Uterus (tissue), 4 donors: ENCODE measurements around the gene SAE1. TPM values are rescaled to one million over a fixed set of nuclear protein-coding genes. Genes with fewer than 3 reads are reported as not detected.

Experiments
- DNase-seq, 2 donors: peaks; one replicate each; pipeline ENCODE4 v3.0.0-alpha.2; 2019 to 2020
- H3K27ac ChIP-seq, 2 donors: fragments of 200-600 bp; sonication (generic); 1 replicate in 1 of 2; 2 replicates in 1 of 2; pipeline ENCODE4 v1.5.1; 2016 to 2018
- H3K27me3 ChIP-seq, 2 donors: fragments of 200-600 bp; sonication (generic); one replicate each; pipeline ENCODE4 v1.5.1; 2018 to 2019; ENCODE audit warnings: control low read depth in 1 of 2
- H3K36me3 ChIP-seq, 2 donors: fragments of 200-600 bp; sonication (generic); one replicate each; pipeline ENCODE4 v1.5.1; 2019; ENCODE audit warnings: control low read depth in 1 of 2
- H3K4me1 ChIP-seq, 2 donors: fragments of 200-600 bp; sonication (generic); one replicate each; pipeline ENCODE4 v1.5.1; 2018 to 2019; ENCODE audit warnings: control low read depth in 1 of 2
- H3K4me3 ChIP-seq, 2 donors: fragments of 200-600 bp; sonication (generic); 1 replicate in 1 of 2; 2 replicates in 1 of 2; pipeline ENCODE4 v1.5.1; 2018 to 2019; ENCODE audit warnings: mild to moderate bottlenecking in 1 of 2
- H3K9me3 ChIP-seq, 2 donors: fragments of 200-600 bp; sonication (generic); one replicate each; pipeline ENCODE4 v1.5.1; 2019; ENCODE audit warnings: control low read depth in 1 of 2
- CTCF ChIP-seq, 4 experiments: fragments of 200-600 bp in 2 of 4; fragments of 450-650 bp in 2 of 4; sonication (generic) in 2 of 4; IDR thresholded peaks; one replicate each; pipeline ENCODE4 v1.5.1; 2016 to 2019; ENCODE audit warnings: antibody characterized with exemption in 4 of 4, mild to moderate bottlenecking in 2 of 4, moderate library complexity in 1 of 4
- POLR2A ChIP-seq, 2 donors: fragments of 450-650 bp; IDR thresholded peaks; one replicate each; pipeline ENCODE4 v1.6.1; 2016; ENCODE audit warnings: antibody characterized with exemption in 2 of 2, mild to moderate bottlenecking in 1 of 2, moderate library complexity in 1 of 2
- intact Hi-C: fragments of 100-400 bp; cut with DNase I; formaldehyde crosslinking; loops from one replicate; pipeline ENCODE4 v1.15.1; 2023; ENCODE audit warnings: low total_unique reads
- microRNA counts, 2 donors: library from miRNA; unstranded; fragments of <30 nt; microRNA quantifications; one replicate each; lab custom pipeline; 2016 to 2017
- microRNA-seq: library from miRNA; unstranded; fragments of <30 nt; microRNA quantifications from one replicate; pipeline ENCODE4, GENCODE V29; 2016; ENCODE audit warnings: borderline microRNAs expressed, borderline replicate concordance
- small RNA-seq: library from RNA; depleted of rRNA; stranded (forward); fragments of <200 nt; gene quantifications from one replicate; pipeline ENCODE3, GENCODE V24; 2016
- total RNA-seq, 4 donors: library from RNA; depleted of rRNA in 3 of 4; stranded (reverse); fragments of >200 nt in 3 of 4; gene quantifications; one replicate each; pipeline versions ENCODE4 v1.1.0 to v1.2.4, GENCODE V29; 2014 to 2023
- donor health status: DM: yes; HTN: yes; CAD: no.

SAE1 gene
- total RNA-seq, 4 donors from 2014 or later: 17.6 to 144 (median 45.6) TPM

GRCh38 chr19:47257411-47258169 is 127.0 kb downstream of the SAE1 start:
- intact Hi-C loops: no loop called here
- no peak for TF ChIP-seq CTCF (IDR thresholded peaks at IDR 0.05)
- TF ChIP-seq POLR2A (IDR thresholded peaks at IDR 0.05): peak; percentile 64 to 82
- no peaks in the 10 kb centered on the region for H3K36me3 ChIP-seq

GRCh38 chr19:47258434-47258833 is 127.8 kb downstream of the SAE1 start:
- DNase-seq: no peak
- H3K27ac ChIP-seq: peak overlapping the region; percentile 95 to 97
- no peak overlapping the region for H3K4me3 ChIP-seq
- H3K27me3 ChIP-seq: no peaks in the 10 kb centered on the region
- intact Hi-C loops: no loop called here
- no peaks in the 10 kb centered on the region for H3K9me3 ChIP-seq
- peaks cover 9 to 16% of the 10 kb centered on the region in 2 donors for H3K4me1 ChIP-seq
- no peaks in the 10 kb centered on the region for H3K36me3 ChIP-seq
- TF ChIP-seq POLR2A (IDR thresholded peaks at IDR 0.05) (no peak), CTCF (IDR thresholded peaks at IDR 0.05) (no peak)

More at GRCh38 chr19:47257411-47258169, 127.0 kb downstream of the SAE1 start:
- peak overlapping the region; percentile 95 to 97 for H3K27ac ChIP-seq
- no peaks in the 10 kb centered on the region for H3K27me3 ChIP-seq
- peaks cover 9 to 16% of the 10 kb centered on the region in 2 donors for H3K4me1 ChIP-seq
- H3K9me3 ChIP-seq: no peaks in the 10 kb centered on the region
- peak in 1 of 2 donors; percentile 57 for DNase-seq
- peak overlapping the region; percentile 49 to 51 for H3K4me3 ChIP-seq

- TF ChIP-seq CTCF (IDR thresholded peaks at IDR 0.05) (no peak), POLR2A (IDR thresholded peaks at IDR 0.05) (no peak)
- no peaks in the 10 kb centered on the region for H3K9me3 ChIP-seq
- intact Hi-C loops: no loop called here
- DNase-seq: no peak
- H3K4me3 ChIP-seq: no peak overlapping the region
- peaks cover 9 to 16% of the 10 kb centered on the region in 2 donors for H3K4me1 ChIP-seq
- H3K27ac ChIP-seq: peak overlapping the region; percentile 17 to 97
- no peaks in the 10 kb centered on the region for H3K27me3 ChIP-seq
- H3K36me3 ChIP-seq: no peaks in the 10 kb centered on the region
These were observed 128.4 kb downstream of the SAE1 start for GRCh38 chr19:47258895-47259555.

MicroRNA genes within 50 kb of the gene (microRNA counts, 767-probe panel; counts per million panel counts)
- microRNA hsa-miR-3190-5p (lab: Ali Mortazavi, UCI): 0 counts per million in 2 donors

Small RNA genes lying within 50 kb of the gene (microRNA-seq; reads per million reads assigned to microRNA genes)
- gene MIR3190 (not detected), gene MIR3191 (not detected)

Small RNA genes lying within 50 kb of the gene (small RNA-seq; reads per million reads assigned to genes)
- not detected for gene MIR3190

Other genes with a start within 250 kb of the SAE1 start
- gene NPAS1, start 111.0 kb upstream of the SAE1 start, total RNA-seq: not detected
- gene TMEM160, start 82.2 kb upstream of the SAE1 start, total RNA-seq: 10 to 100 TPM in 3 of 4 donors, 1 to 10 TPM in 1; 9.4 to 78.8 (median 13.3) TPM
- gene ZC3H4, start 17.1 kb upstream of the SAE1 start, total RNA-seq: 10 to 100 TPM in 3 of 4 donors, 1 to 10 TPM in 1; 3.3 to 43.1 (median 18.3) TPM
- 10 to 100 TPM in 1 of 4 donors, 1 to 10 TPM in 3; 3.2 to 11.1 (median 4.8) TPM for gene BBC3, start 100.4 kb downstream of the SAE1 start, total RNA-seq
- gene CCDC9, start 125.7 kb downstream of the SAE1 start, total RNA-seq: 10 to 100 TPM in 2 of 4 donors, 1 to 10 TPM in 2; 2.6 to 45.4 (median 8.1) TPM
- 10 to 100 TPM in 2 of 4 donors, 1 to 10 TPM in 2; 2.8 to 39.5 (median 13.5) TPM for gene INAFM1, start 144.1 kb downstream of the SAE1 start, total RNA-seq
- gene C5AR1, start 179.0 kb downstream of the SAE1 start, total RNA-seq: 1 to 10 TPM in 3 of 4 donors, under 1 TPM in 1; 0.51 to 8.0 (median 2.9) TPM
- gene C5AR2, start 201.3 kb downstream of the SAE1 start, total RNA-seq: under 1 TPM in 3 of 4 donors, not detected in 1; 0.29 to 0.69 (median 0.64) TPM
- 10 to 100 TPM; 11.5 to 17.3 (median 15.8) TPM for gene DHX34, start 218.5 kb downstream of the SAE1 start, total RNA-seq